GM20000 (cell line): ENCODE results near the gene ADCK2.
"Not testable (repeated sequence)": the region's sequence is repeated elsewhere in the genome, so short reads cannot be mapped to it uniquely, and the experiment has no call there.

ENCODE experiments used
- DNase-seq: peaks from one replicate; pipeline ENCODE4 v3.0.0; 2012; ENCODE audit warnings: low spot score
- CTCF ChIP-seq: IDR thresholded peaks from 2 replicates; pipeline ENCODE4 v1.5.1; 2012; ENCODE audit warnings: mild to moderate bottlenecking, control low read depth; ENCODE audit errors: extremely low read depth, missing control alignments

The ADCK2 gene

GRCh38 chr7:140698477-140698876 lies 25.7 kb downstream of the ADCK2 start:
- no peak for TF ChIP-seq CTCF
- DNase-seq, result no peak

DNA sequence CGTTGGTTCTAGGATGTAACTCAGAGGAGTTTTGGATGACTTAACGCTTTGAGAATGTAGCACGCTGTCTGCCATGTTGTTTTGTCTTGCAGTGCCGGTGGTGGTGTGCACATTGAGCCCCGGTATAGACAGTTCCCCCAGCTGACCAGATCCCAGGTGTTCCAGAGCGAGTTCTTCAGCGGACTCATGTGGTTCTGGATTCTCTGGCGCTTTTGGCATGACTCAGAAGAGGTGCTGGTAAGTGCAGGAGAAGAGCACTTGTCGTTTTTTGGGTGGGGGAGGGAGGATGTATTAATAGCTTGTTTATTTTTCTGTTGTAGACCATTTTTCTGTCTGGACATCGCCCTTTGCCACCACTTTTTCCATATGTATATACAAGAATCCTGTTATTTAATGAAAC lies 30.0 kb downstream of the ADCK2 start:
- no peak for TF ChIP-seq CTCF
- no peak for DNase-seq

DNA sequence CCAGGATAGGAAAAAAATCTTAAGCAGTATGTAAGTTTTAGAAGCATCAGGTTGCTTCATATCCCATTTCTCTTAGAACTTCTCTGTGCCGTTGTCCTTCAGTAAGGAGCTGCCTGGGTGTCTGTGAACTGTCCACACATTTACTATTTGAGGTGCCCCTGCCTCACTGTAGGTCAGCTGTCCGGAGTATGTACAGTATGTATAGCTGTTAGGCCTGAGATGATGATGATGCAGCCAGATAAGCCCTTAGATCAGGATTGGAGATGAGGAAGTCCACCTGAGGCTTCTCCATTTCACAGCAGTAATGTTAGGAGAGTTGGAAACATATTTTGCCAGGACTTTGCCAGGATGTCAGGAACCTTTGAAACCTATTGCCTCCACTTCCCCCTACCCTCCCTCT lies 31.5 kb downstream of the ADCK2 start:
- no peak for DNase-seq
- TF ChIP-seq CTCF, result no peak

DNA sequence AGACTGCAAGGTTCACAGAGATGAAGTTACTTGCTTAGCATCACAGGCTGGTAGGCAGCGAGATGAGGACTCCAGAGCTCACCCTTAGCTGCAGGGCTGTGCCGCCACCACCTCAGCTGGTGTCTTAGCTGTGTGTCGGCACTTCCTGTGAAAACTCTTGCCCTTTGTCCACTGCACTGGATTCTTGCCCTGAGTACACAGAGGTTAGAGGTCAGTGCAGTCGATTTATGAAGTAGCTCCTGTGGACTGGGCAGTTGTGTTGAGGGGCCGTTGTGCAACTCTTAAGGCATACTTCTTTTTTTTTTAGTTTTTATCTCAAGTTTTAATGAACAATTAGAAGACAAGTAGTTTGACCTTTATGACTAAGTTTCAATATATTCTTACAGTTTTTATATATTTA lies 34.4 kb downstream of the ADCK2 start:
- no peak for TF ChIP-seq CTCF
- no peak for DNase-seq

- not testable (repeated sequence) for DNase-seq
Observed at GRCh38 chr7:140708764-140709163, 36.0 kb downstream of the ADCK2 start.

- not testable (repeated sequence) for DNase-seq
Observed at GRCh38 chr7:140712392-140712791, 39.6 kb downstream of the ADCK2 start.

DNA sequence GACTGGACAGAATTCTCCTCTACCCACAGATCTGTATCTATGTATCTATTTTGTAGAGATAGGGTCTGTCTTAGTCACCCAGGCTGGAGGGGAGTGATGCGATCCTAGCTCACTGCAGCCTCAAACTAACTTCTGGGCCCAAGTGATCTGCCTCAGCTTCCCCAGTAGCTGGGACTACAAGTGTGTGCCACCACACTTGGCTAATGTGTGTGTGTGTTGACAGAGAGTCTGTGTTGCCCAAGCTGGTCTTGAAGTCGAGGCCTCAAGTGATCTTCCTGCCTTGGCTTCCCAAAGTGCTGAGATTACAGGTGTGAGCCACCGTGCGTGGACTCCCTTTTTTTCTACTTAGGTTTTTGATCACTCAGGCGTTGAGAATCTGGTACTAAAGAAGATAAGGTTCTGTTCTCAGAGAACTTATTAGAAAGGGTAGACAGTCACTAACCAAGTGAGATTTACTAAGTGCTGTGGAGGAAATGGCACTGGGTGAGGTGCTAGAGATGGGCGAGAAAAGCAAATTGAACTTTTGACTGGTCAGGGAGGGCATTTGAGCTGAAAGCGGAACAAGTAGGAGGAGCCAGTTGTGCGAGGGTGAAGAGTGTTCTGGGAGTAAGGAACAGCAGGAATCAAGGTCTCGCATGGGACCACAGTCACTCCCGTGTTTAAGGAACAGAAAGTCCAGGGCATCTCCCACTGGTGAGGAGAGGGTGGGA lies 41.7 kb downstream of the ADCK2 start:
- DNase-seq, result no peak
- no peak for TF ChIP-seq CTCF

- TF ChIP-seq CTCF, result no peak
- DNase-seq, result no peak
Observed at GRCh38 chr7:140719721-140720120, 47.0 kb downstream of the ADCK2 start.
